Panc1 (cell line): ENCODE data around the gene TGFBI. TPM values are rescaled to one million over a fixed set of nuclear protein-coding genes. Genes with fewer than 3 reads are reported as not detected.

Experiments
- ATAC-seq: fragments of 200-7000 bp; cut with Tn5 transposase; 2 replicates; pipeline ENCODE4 v1.9.1; 2020; ENCODE audit warnings: mild to moderate bottlenecking, moderate library complexity
- BruUV-seq: library from RNA; stranded (reverse); fragments of 400-500 nt; replicated peaks from 2 replicates; lab custom pipeline; 2021; lab: Mats Ljungman, UMichigan
- CTCF ChIA-PET: fragments of 300-600 bp; sonication (Branson Sonifier 250); formaldehyde crosslinking; loops from one replicate; lab custom pipeline; 2022; ENCODE audit warnings: antibody characterized with exemption; lab: Charles Lee
- POLR2A ChIA-PET: fragments of 300-600 bp; sonication (Branson Sonifier 250); formaldehyde crosslinking; loops from one replicate; lab custom pipeline; 2022; ENCODE audit warnings: antibody characterized with exemption; lab: Charles Lee
- DNase-seq: peaks from one replicate; pipeline ENCODE4 v3.0.0-alpha.2; 2010; ENCODE audit warnings: low read depth, low spot score
- H3K27ac ChIP-seq: 2 replicates; pipeline ENCODE4 v1.5.1; 2011; ENCODE audit warnings: mild to moderate bottlenecking, low read length, inconsistent platforms
- H3K27me3 ChIP-seq: fragments of 200-500 bp; sonication (Bioruptor generic); 2 replicates; pipeline ENCODE4 v1.6.0; 2014; ENCODE audit warnings: low read length, inconsistent platforms; ENCODE audit not compliant: control insufficient read depth, insufficient read depth
- H3K36me3 ChIP-seq: fragments of 200-500 bp; sonication (Bioruptor generic); 2 replicates; pipeline ENCODE4 v1.5.1; 2014; ENCODE audit warnings: inconsistent platforms, mild to moderate bottlenecking, low read length, moderate library complexity; ENCODE audit not compliant: control insufficient read depth, insufficient read depth
- H3K4me1 ChIP-seq: 2 replicates; pipeline ENCODE4 v1.5.1; 2011; ENCODE audit warnings: inconsistent platforms, mild to moderate bottlenecking, low read length, moderate library complexity; ENCODE audit not compliant: control insufficient read depth, insufficient read depth
- H3K4me3 ChIP-seq, 2 experiments: 2 replicates each; pipeline ENCODE4 v1.5.1; 2011 to 2012; ENCODE audit warnings: low read depth in 2 of 2, low read length in 2 of 2, mild to moderate bottlenecking in 2 of 2, inconsistent platforms in 1 of 2, moderate library complexity in 1 of 2
- H3K9me3 ChIP-seq: fragments of 200-500 bp; sonication (Bioruptor generic); 2 replicates; pipeline ENCODE4 v1.5.1; 2014; ENCODE audit warnings: low read depth, mild to moderate bottlenecking, inconsistent platforms, low read length, moderate library complexity; ENCODE audit not compliant: control insufficient read depth, insufficient read depth
- POLR2AphosphoS5 ChIP-seq: IDR thresholded peaks from 2 replicates; pipeline ENCODE4 v1.6.1; 2012; ENCODE audit warnings: mild to moderate bottlenecking, low read depth, low read length, moderate library complexity
- REST ChIP-seq, 2 experiments: IDR thresholded peaks; 2 replicates each; pipeline ENCODE4 v1.6.1; 2011 to 2012; ENCODE audit warnings: low read depth in 2 of 2, control low read depth in 1 of 2, low read length in 1 of 2, mild to moderate bottlenecking in 1 of 2, moderate library complexity in 1 of 2; ENCODE audit not compliant: insufficient read depth in 1 of 2
- SIN3A ChIP-seq: IDR thresholded peaks from 2 replicates; pipeline ENCODE4 v1.6.1; 2012; ENCODE audit warnings: low read depth, mild to moderate bottlenecking, low read length, moderate library complexity, borderline replicate concordance; ENCODE audit not compliant: insufficient read depth
- TCF7L2 ChIP-seq: IDR thresholded peaks from 2 replicates; pipeline ENCODE4 v1.6.1; 2011; ENCODE audit warnings: mild to moderate bottlenecking, low read depth, low read length, inconsistent platforms
- in situ Hi-C: cut with HindIII; loops from 2 replicates; pipeline ENCODE4 v1.10.0; 2016; ENCODE audit warnings: low sequenced_read_pairs, low pct_unique_long_range_greater_than_20kb
- intact Hi-C: fragments of 100-400 bp; cut with micrococcal nuclease; formaldehyde crosslinking; loops from one replicate; pipeline ENCODE4 v1.10.0; 2022; ENCODE audit not compliant: unreplicated experiment
- total RNA-seq: library from RNA; stranded (reverse); gene quantifications from one replicate; pipeline ENCODE4 v1.2.1, GENCODE V29; 2021; ENCODE audit not compliant: unreplicated experiment
- TF ChIP-seq, protein P1 (sequence below): fragments of 450-650 bp; IDR thresholded peaks from 2 replicates; pipeline ENCODE4 v1.5.1; 2017; ENCODE audit warnings: mild to moderate bottlenecking

Gene TGFBI
- total RNA-seq, 1 experiment from 2014 or later = 314 TPM

DNA sequence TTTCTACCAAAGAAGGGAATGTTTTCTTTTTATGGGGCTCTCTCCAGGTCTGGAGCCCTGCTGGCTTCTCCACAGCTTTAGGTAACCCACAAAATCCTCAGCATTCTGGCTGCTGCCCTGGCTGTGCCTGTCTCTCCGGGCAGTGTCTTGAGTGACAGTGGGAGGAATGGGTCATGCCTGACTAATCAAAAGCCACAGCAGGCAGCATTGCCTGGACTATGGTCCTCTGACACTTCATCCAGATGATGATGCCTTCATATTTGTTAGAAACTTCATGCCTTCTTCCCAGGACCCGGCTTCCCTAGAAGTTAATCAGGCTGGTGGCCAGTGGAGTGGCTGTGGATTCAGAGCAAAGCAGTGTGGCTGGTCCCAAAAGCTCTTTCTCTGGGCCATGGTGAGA lies 32.2 kb upstream of the TGFBI start:
- no peak for ATAC-seq
- H3K4me1 ChIP-seq = no peaks in the 10 kb centered on the region
- BruUV-seq = no TSS peak

GRCh38 chr5:135997673-135998335 lies 31.0 kb upstream of the TGFBI start:
- intact Hi-C loops (no loop called here), in situ Hi-C loops (no loop called here)
- ATAC-seq = no peak
- Histone ChIP-seq H3K9me3 (no peaks in the 10 kb centered on the region), H3K4me3 (no peak overlapping the region), H3K36me3 (no peaks in the 10 kb centered on the region), H3K4me1 (no peaks in the 10 kb centered on the region), H3K27me3 (no peaks in the 10 kb centered on the region), H3K27ac (no peak overlapping the region)
- TF ChIP-seq REST (IDR thresholded peaks at IDR 0.05; ENCODE audit: insufficient read depth in 1 of 2, low read depth in 2 of 2, low read length in 1 of 2) = no peak
- TF ChIP-seq TCF7L2 = no peak
- TF ChIP-seq POLR2AphosphoS5 = no peak
- TF ChIP-seq SIN3A = no peak
- TF ChIP-seq, protein P1, sequence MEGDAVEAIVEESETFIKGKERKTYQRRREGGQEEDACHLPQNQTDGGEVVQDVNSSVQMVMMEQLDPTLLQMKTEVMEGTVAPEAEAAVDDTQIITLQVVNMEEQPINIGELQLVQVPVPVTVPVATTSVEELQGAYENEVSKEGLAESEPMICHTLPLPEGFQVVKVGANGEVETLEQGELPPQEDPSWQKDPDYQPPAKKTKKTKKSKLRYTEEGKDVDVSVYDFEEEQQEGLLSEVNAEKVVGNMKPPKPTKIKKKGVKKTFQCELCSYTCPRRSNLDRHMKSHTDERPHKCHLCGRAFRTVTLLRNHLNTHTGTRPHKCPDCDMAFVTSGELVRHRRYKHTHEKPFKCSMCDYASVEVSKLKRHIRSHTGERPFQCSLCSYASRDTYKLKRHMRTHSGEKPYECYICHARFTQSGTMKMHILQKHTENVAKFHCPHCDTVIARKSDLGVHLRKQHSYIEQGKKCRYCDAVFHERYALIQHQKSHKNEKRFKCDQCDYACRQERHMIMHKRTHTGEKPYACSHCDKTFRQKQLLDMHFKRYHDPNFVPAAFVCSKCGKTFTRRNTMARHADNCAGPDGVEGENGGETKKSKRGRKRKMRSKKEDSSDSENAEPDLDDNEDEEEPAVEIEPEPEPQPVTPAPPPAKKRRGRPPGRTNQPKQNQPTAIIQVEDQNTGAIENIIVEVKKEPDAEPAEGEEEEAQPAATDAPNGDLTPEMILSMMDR = no peak
- ChIA-PET CTCF (no interaction called here), POLR2A (no interaction called here)
- no TSS peak for BruUV-seq
- no peak for DNase-seq

More for the DNA sequence above, 32.2 kb upstream of the TGFBI start:
- TF ChIP-seq, protein P1 = no peak
- TF ChIP-seq SIN3A = no peak
- Histone ChIP-seq H3K27me3 (no peaks in the 10 kb centered on the region), H3K27ac (no peak overlapping the region), H3K36me3 (no peaks in the 10 kb centered on the region), H3K9me3 (no peaks in the 10 kb centered on the region), H3K4me3 (no peak overlapping the region)
- intact Hi-C loops = no loop called here
- CTCF ChIA-PET = no interaction called here
- DNase-seq = no peak
- in situ Hi-C loops = no loop called here
- POLR2A ChIA-PET = interaction anchor here (0.7 kb wide), 1 partner anchor 67 kb away, joined by 4 read pairs; no protein-coding TSS in a partner anchor
